HCT116 (cell line): ENCODE measurements around the gene SUSD4.

ENCODE experiments used
- CTCF ChIP-seq, 3 experiments: fragments of 200-600 bp in 1 of 3; sonication (generic) in 1 of 3; IDR thresholded peaks in 2 of 3; conservative IDR thresholded peaks in 1 of 3; 2 replicates each; pipeline ENCODE4 v1.5.1; 2012 to 2017; ENCODE audit warnings: low read depth in 2 of 3, low read length in 2 of 3, antibody characterized with exemption in 1 of 3, borderline replicate concordance in 1 of 3, control low read depth in 1 of 3, mild to moderate bottlenecking in 1 of 3, mixed read lengths in 1 of 3, mixed run types in 1 of 3, moderate library complexity in 1 of 3; ENCODE audit not compliant: insufficient read depth in 1 of 3
- EZH2 ChIP-seq: fragments of 200-600 bp; sonication (generic); IDR thresholded peaks from 2 replicates; pipeline ENCODE4 v1.6.1; 2017; ENCODE audit warnings: antibody characterized with exemption, mixed run types
- EZH2phosphoT487 ChIP-seq: fragments of 200-600 bp; IDR thresholded peaks from 2 replicates; pipeline ENCODE4 v1.6.1; 2018; ENCODE audit warnings: antibody characterized with exemption, borderline replicate concordance
- JUND ChIP-seq: IDR thresholded peaks from 2 replicates; pipeline ENCODE4 v1.6.1; 2012
- POLR2A ChIP-seq: IDR thresholded peaks from 2 replicates; pipeline ENCODE4 v1.7.0; 2011; ENCODE audit warnings: borderline replicate concordance; ENCODE audit not compliant: insufficient read depth, insufficient read length; ENCODE audit errors: extremely low read depth
- POLR2AphosphoS5 ChIP-seq: IDR thresholded peaks from 2 replicates; pipeline ENCODE4 v1.6.1; 2011; ENCODE audit warnings: mild to moderate bottlenecking, low read depth, low read length, moderate library complexity
- RAD21 ChIP-seq: IDR thresholded peaks from 2 replicates; pipeline ENCODE4 v1.6.1; 2012; ENCODE audit warnings: low read depth, mild to moderate bottlenecking
- REST ChIP-seq: IDR thresholded peaks from 2 replicates; pipeline ENCODE4 v1.6.1; 2012; ENCODE audit warnings: low read depth
- SIN3A ChIP-seq: IDR thresholded peaks from 2 replicates; pipeline ENCODE4 v1.6.1; 2012; ENCODE audit warnings: low read depth
- YY1 ChIP-seq: IDR thresholded peaks from 2 replicates; pipeline ENCODE4 v1.6.1; 2011; ENCODE audit warnings: low read length, low read depth, moderate library complexity, mild to moderate bottlenecking; ENCODE audit not compliant: insufficient replicate concordance; ENCODE audit errors: extremely low read depth

- no peak for TF ChIP-seq CTCF (IDR thresholded peaks at IDR 0.05 in 2 of 3, conservative IDR thresholded peaks at IDR 0.05 in 1 of 3; ENCODE audit: borderline replicate concordance in 1 of 3, insufficient read depth in 1 of 3, low read depth in 2 of 3, low read length in 2 of 3)
- TF ChIP-seq JUND: no peak
- TF ChIP-seq POLR2A: no peak
- TF ChIP-seq SIN3A: no peak
- no peak for TF ChIP-seq EZH2
- no peak for TF ChIP-seq POLR2AphosphoS5
- no peak for TF ChIP-seq REST
- no peak for TF ChIP-seq YY1
- no peak for TF ChIP-seq RAD21
- no peak for TF ChIP-seq EZH2phosphoT487
Observed at GRCh38 chr1:223198628-223198965, 165.4 kb downstream of the SUSD4 start.
